SK-N-MC (cell line): Measurements from ENCODE around the gene WDFY1.
A peak's percentile ranks its signal among the peaks of the same experiment; 100 is the strongest.

Source experiments
- EZH2 ChIP-seq: fragments of 200-600 bp; sonication (generic); IDR thresholded peaks from one replicate; pipeline ENCODE4 v1.6.1; 2017; ENCODE audit warnings: antibody characterized with exemption
- FOXP2 ChIP-seq: optimal IDR thresholded peaks from 2 replicates; pipeline ENCODE3; 2011; ENCODE audit warnings: mild to moderate bottlenecking, moderate library complexity; ENCODE audit not compliant: insufficient read depth; ENCODE audit errors: extremely low read length, control extremely low read depth
- POLR2AphosphoS5 ChIP-seq: IDR thresholded peaks from 2 replicates; pipeline ENCODE4 v1.6.1; 2012; ENCODE audit warnings: mild to moderate bottlenecking, low read depth, low read length, borderline replicate concordance

DNA sequence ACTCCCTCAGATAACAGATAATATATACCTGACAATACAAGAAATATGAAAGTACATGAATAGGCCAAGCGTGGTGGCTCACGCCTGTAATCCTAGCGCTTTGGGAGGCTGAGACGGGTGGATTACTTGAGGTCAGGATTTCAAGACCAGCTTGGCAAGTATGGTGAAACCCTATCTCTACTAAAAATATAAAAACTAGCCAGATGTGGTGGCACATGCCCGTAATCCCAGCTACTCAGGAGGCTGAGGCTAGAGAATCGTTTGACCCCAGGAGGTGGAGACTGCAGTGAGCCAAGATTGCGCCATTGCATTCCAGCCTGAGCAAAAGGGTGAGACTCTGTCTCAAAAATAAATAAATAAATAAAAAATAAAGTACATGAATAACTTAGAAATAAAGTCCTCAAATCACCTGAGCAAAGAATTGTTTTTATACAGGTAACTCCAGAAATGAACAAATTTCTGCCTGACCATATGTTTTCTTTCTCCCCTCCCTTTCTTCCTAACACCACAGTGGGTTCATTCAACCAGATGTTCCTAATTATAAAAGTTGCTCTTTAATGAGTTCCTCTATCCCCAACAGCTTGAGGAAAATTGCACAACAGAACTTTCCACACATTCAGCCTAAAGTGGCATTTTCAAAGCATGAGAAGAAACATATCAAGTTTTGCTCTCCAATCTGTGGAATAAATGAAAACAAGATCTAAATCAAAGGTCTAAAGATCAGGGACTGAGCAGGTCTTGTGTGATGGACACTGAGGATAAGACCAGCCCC, 74.1 kb downstream of the WDFY1 start:
- TF ChIP-seq POLR2AphosphoS5 (0 out of 2 replicates have a peak, but pooled peaks have one; percentile 15), EZH2 (no peak), FOXP2 (no peak)
